ENCODE measurements around the gene CXCL3. TPM values are rescaled to one million over a fixed set of nuclear protein-coding genes. Genes with fewer than 3 reads are reported as not detected.

The CXCL3 gene
- total and polyA plus RNA-seq, 10 of the 15 experiments (the other 5 are each of a cell fraction or from before 2014, with no cell fraction given) = not detected

DNA sequence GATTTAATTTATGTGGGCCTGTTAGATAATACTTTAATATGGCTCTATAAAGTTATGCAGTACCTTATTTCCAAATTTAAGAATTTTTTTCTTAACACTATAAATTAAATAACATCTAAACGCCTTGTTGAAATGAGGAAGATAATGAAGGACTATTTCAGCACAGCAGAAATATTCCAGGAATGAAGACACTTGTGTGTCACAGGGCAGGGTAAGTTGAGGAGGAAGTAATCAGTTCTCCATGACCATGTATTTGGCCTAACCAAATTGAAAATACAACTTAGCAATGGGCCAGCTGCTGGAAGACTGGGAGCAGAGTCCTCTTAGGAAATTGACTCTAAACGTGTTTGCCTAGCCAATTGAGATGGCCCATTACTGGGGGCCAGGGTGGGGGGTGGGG lies 16.9 kb downstream of the CXCL3 start:
- intact Hi-C loops (cut with micrococcal nuclease; ENCODE audit: unreplicated experiment) (no loop called here), in situ Hi-C loops (cut with MboI) (no loop called here)
- POLR2A ChIA-PET = no interaction called here
- RAD21 ChIA-PET (ENCODE audit: unreplicated experiment) = no interaction called here
- ATAC-seq (no peak), FAIRE-seq (no peak), DNase-seq (ENCODE audit: low read depth, low spot score) (no peak)
- no peak overlapping the region for H3K4me2 ChIP-seq (ENCODE audit: control insufficient read depth, insufficient read depth)
- H2AFZ ChIP-seq (ENCODE audit: control insufficient read depth, low read depth, low read length) = no peak overlapping the region
- H4K20me1 ChIP-seq (ENCODE audit: control insufficient read depth, insufficient read depth) = no peaks in the 10 kb centered on the region
- H3K4me1 ChIP-seq (ENCODE audit: control insufficient read depth, insufficient read depth, low read length) = no peaks in the 10 kb centered on the region
- no peaks in the 10 kb centered on the region for H3K36me3 ChIP-seq (ENCODE audit: control insufficient read depth in 2 of 2, insufficient read depth in 2 of 2, low read length in 1 of 2)
- H3K27me3 ChIP-seq (replicated peaks in 1 of 2; ENCODE audit: control insufficient read depth in 2 of 2, insufficient read depth in 2 of 2, low read length in 1 of 2) = no peaks in the 10 kb centered on the region
- BruUV-seq (replicated peaks) = no TSS peak
- SMC1A ChIA-PET (ENCODE audit: uncharacterized antibody, unreplicated experiment) = no interaction called here
- H3K9ac ChIP-seq (ENCODE audit: control insufficient read depth, insufficient read depth, low read length) = no peak overlapping the region
- H3K4me3 ChIP-seq = no peak overlapping the region
- no peaks in the 10 kb centered on the region for H3K9me3 ChIP-seq (replicated peaks; ENCODE audit: control insufficient read depth, insufficient read depth, low read length)
- no peaks in the 10 kb centered on the region for H3K79me2 ChIP-seq (ENCODE audit: control insufficient read depth, insufficient read depth, low read length)
- WGBS (ENCODE audit: insufficient coverage, insufficient replicate concordance, low lambda C conversion rate, missing lambda C conversion rate) = 2% methylated on average over 2 of the region's 2 CpGs
- CTCF ChIA-PET = interaction anchor here (0.6 kb wide), 1 partner anchor 27 kb away, joined by 3 read pairs; no protein-coding TSS in a partner anchor
- no peak overlapping the region for H3K27ac ChIP-seq (ENCODE audit: control insufficient read depth, insufficient read depth)
- TF ChIP-seq CHD2 (IDR thresholded peaks at IDR 0.05; ENCODE audit: borderline replicate concordance, low read depth, low read length) = no peak
- no peak for TF ChIP-seq LARP7 (IDR thresholded peaks at IDR 0.05)
- TF ChIP-seq PML (IDR thresholded peaks at IDR 0.05; ENCODE audit: low read length) = no peak
- TF ChIP-seq SKIL (IDR thresholded peaks at IDR 0.05; ENCODE audit: low read depth, poor library complexity, severe bottlenecking) = no peak
- no peak for TF ChIP-seq STAT1 (conservative IDR thresholded peaks at IDR 0.05)
- no peak for TF ChIP-seq POLR2AphosphoS2 (IDR thresholded peaks at IDR 0.05; ENCODE audit: low read depth, low read length)
- TF ChIP-seq ZBTB33 (IDR thresholded peaks at IDR 0.05) = no peak
- TF ChIP-seq GABPA (IDR thresholded peaks at IDR 0.05; ENCODE audit: low read depth) = no peak
- TF ChIP-seq ZNF274 (IDR thresholded peaks at IDR 0.05; ENCODE audit: insufficient read depth, insufficient read length) = no peak
- no peak for TF ChIP-seq HCFC1 (IDR thresholded peaks at IDR 0.05; ENCODE audit: low read length)
- no peak for TF ChIP-seq CREM (IDR thresholded peaks at IDR 0.05; ENCODE audit: low read depth)
- TF ChIP-seq CTCF (IDR thresholded peaks at IDR 0.05 in 2 of 3, conservative IDR thresholded peaks at IDR 0.05 in 1 of 3; ENCODE audit: control insufficient read depth in 2 of 3, extremely low read depth in 1 of 3, insufficient read depth in 1 of 3, low read depth in 3 of 3, low read length in 3 of 3) = no peak
- no peak for TF ChIP-seq ATF2 (IDR thresholded peaks at IDR 0.05; ENCODE audit: low read length)
- TF ChIP-seq, protein P1, sequence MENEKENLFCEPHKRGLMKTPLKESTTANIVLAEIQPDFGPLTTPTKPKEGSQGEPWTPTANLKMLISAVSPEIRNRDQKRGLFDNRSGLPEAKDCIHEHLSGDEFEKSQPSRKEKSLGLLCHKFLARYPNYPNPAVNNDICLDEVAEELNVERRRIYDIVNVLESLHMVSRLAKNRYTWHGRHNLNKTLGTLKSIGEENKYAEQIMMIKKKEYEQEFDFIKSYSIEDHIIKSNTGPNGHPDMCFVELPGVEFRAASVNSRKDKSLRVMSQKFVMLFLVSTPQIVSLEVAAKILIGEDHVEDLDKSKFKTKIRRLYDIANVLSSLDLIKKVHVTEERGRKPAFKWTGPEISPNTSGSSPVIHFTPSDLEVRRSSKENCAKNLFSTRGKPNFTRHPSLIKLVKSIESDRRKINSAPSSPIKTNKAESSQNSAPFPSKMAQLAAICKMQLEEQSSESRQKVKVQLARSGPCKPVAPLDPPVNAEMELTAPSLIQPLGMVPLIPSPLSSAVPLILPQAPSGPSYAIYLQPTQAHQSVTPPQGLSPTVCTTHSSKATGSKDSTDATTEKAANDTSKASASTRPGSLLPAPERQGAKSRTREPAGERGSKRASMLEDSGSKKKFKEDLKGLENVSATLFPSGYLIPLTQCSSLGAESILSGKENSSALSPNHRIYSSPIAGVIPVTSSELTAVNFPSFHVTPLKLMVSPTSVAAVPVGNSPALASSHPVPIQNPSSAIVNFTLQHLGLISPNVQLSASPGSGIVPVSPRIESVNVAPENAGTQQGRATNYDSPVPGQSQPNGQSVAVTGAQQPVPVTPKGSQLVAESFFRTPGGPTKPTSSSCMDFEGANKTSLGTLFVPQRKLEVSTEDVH (IDR thresholded peaks at IDR 0.05; ENCODE audit: low read depth, partially characterized antibody) = no peak
- TF ChIP-seq TCF3 (IDR thresholded peaks at IDR 0.05; ENCODE audit: borderline replicate concordance, insufficient read depth, low read depth, low read length) = no peak
